Measurements from ENCODE around the gene LIMA1. TPM values are rescaled to one million over a fixed set of nuclear protein-coding genes. Genes with fewer than 3 reads are reported as not detected.
A peak's percentile ranks its signal among the peaks of the same experiment; 100 is the strongest.
"Not testable (repeated sequence)": the region's sequence is repeated elsewhere in the genome, so short reads cannot be mapped to it uniquely, and the experiment has no call there.

The LIMA1 gene
- total RNA-seq, 1 donor from 2014 or later = 81.1 TPM

DNA sequence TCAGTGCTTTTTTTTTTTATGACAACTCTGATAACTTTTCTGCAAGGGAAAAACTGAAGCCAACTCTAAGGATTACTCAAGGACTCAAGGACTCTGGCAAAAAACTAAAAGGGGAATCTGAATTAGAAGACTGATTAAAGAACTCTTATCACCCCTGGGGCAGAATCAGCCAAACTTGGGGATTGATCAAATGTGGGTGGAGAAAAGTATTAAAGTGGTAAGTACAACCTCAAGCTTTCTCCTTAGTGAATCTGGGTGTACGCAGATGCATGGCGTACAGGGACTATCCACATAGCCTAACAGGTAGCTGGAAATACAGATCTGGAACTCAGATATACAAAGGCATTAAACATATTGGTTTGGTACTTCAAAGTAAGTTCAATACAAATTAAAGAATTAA, 7.3 kb downstream of the LIMA1 start:
- Histone ChIP-seq H3K9me3 (no peaks in the 10 kb centered on the region), H3K36me3 (no peaks in the 10 kb centered on the region), H3K27ac (peak overlapping the region; percentile 48), H3K4me3 (no peak overlapping the region), H3K4me1 (peaks cover 42% of the 10 kb centered on the region), H3K27me3 (no peaks in the 10 kb centered on the region)
- no peak for TF ChIP-seq CTCF (IDR thresholded peaks at IDR 0.05)
- intact Hi-C loops (cut with DNase I) = no loop called here
- ATAC-seq (no peak), DNase-seq (no peak)

DNA sequence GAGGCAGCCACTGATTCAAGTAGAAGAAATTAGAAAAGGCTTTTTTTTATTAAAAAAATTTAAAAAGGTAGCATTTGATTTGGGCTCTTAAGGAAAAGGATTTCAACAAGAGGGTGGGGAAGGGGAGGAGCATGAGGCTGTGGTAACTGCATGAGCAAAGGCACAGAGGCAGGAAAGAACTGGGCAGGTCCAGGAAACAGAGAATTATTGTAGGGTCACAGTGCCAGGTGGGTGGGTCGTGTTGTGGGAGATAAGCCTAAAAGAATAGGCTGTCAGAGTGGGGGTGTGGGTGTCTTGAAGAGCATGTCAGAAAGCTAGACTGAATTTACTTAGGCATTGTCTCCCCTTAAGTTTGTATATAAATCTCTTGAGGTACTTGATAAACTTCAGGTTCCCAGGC, 7.8 kb downstream of the LIMA1 start:
- no peak for TF ChIP-seq CTCF (IDR thresholded peaks at IDR 0.05)
- intact Hi-C loops (cut with DNase I) = no loop called here

DNA sequence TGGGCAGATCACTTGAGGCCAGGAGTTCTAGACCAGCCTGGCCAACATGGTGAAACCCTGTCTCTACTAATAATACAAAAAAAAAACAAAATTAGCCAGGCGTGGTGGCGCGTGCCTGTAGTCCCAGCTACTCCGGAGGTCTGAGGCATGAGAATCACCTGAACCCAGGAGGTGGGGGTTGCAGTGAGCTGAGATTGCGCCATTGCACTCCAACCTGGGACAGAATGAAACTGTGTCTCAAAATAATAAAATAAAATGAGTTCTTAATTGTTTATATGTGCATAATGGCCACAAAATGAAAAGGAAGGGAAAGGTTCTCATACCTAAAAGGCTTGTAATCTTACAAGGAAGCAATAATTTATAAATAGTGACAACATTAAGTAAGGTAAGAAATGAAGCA, 8.2 kb downstream of the LIMA1 start:
- H3K27ac ChIP-seq = peak overlapping the region; percentile 48
- not testable (repeated sequence) for ATAC-seq

More for the DNA sequence above, 7.8 kb downstream of the LIMA1 start:
- H3K27me3 ChIP-seq = no peaks in the 10 kb centered on the region
- DNase-seq (no peak), ATAC-seq (peak; percentile 83)
- no peaks in the 10 kb centered on the region for H3K9me3 ChIP-seq
- no peak overlapping the region for H3K4me3 ChIP-seq
- H3K4me1 ChIP-seq = peaks cover 39% of the 10 kb centered on the region
- H3K36me3 ChIP-seq = no peaks in the 10 kb centered on the region
- peak overlapping the region; percentile 48 for H3K27ac ChIP-seq

DNA sequence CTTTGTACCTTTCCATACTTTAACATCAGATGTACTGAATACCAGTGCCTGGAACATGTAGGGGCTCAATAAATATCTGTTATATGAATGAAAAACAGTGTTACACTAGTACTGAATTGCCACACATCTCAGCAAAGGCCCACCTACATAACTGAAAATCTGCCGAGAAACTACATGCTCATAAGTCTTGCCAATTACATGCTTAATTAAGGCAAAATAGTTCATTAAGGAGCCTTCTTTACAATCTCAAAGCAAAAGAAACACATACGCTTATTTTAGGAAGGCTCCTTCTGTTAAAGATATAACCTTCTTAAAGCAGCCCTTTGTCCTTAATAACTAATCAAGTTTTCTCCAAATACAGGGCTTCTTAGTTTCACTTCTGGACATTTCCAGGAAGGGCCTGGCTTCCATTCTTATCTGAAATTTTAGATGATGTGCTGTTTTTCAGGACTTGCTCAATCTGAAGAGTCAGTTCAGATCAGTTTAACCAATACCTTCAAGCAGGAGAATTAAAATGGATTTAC, 11.5 kb downstream of the LIMA1 start:
- peak overlapping the region; percentile 34 for H3K4me3 ChIP-seq
- peaks cover 32% of the 10 kb centered on the region for H3K4me1 ChIP-seq
- no peaks in the 10 kb centered on the region for H3K27me3 ChIP-seq
- ATAC-seq (peak; percentile 40), DNase-seq (no peak)
- peak overlapping the region; percentile 84 for H3K27ac ChIP-seq
- no peaks in the 10 kb centered on the region for H3K36me3 ChIP-seq
- TF ChIP-seq CTCF (IDR thresholded peaks at IDR 0.05) = no peak
- no peaks in the 10 kb centered on the region for H3K9me3 ChIP-seq
- intact Hi-C loops (cut with DNase I) = no loop called here

More for the DNA sequence above, 8.2 kb downstream of the LIMA1 start:
- H3K9me3 ChIP-seq; intact Hi-C loops (cut with DNase I); H3K27me3 ChIP-seq; H3K4me3 ChIP-seq; DNase-seq; H3K36me3 ChIP-seq: not testable (repeated sequence)
- peaks cover 36% of the 10 kb centered on the region for H3K4me1 ChIP-seq

DNA sequence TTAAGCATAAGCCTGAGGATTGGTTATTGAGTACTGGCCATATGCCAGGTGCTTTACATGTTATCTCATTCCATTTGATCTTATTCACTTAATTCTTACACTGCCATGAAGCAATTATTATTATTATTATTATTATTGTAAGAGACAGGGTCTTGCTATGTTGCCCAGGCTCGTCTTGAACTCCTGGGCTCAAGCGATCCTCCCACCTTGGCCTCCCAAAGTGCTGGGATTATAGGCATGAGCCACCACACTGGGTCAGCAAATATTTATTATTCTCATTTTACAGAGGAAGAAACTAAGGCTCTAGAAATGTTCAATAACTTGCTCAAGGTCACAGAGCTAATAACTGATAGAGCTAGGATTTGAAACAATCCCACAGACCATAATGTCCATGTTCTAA, 14.8 kb downstream of the LIMA1 start:
- H3K4me3 ChIP-seq = no peak overlapping the region
- no peak for TF ChIP-seq CTCF (IDR thresholded peaks at IDR 0.05)
- no peaks in the 10 kb centered on the region for H3K9me3 ChIP-seq
- DNase-seq (no peak), ATAC-seq (no peak)
- peaks cover 28% of the 10 kb centered on the region for H3K4me1 ChIP-seq
- no peaks in the 10 kb centered on the region for H3K27me3 ChIP-seq
- H3K36me3 ChIP-seq = no peaks in the 10 kb centered on the region
- intact Hi-C loops (cut with DNase I) = no loop called here
- H3K27ac ChIP-seq = no peak overlapping the region

GRCh38 chr12:50265770-50266524, 17.4 kb downstream of the LIMA1 start:
- intact Hi-C loops (cut with DNase I) = no loop called here
- Histone ChIP-seq H3K9me3 (no peaks in the 10 kb centered on the region), H3K4me3 (no peak overlapping the region), H3K27me3 (no peaks in the 10 kb centered on the region), H3K36me3 (no peaks in the 10 kb centered on the region), H3K4me1 (peaks cover 10% of the 10 kb centered on the region), H3K27ac (no peak overlapping the region)
- ATAC-seq (no peak), DNase-seq (no peak)
- no peak for TF ChIP-seq CTCF (IDR thresholded peaks at IDR 0.05)
